Tibial nerve (tissue), 4 donors: Measurements from ENCODE around the gene SETD2. TPM values are rescaled to one million over a fixed set of nuclear protein-coding genes. Genes with fewer than 3 reads are reported as not detected.
"Not testable (repeated sequence)": the region's sequence is repeated elsewhere in the genome, so short reads cannot be mapped to it uniquely, and the experiment has no call there.

Experiments used
- DNase-seq, 2 donors: peaks; one replicate each; pipeline ENCODE4 v3.0.0-alpha.2; 2019; ENCODE audit warnings: low spot score in 2 of 2
- H3K27ac ChIP-seq, 4 donors: fragments of 200-600 bp; sonication (generic) in 3 of 4; one replicate each; pipeline ENCODE4 v1.5.1; 2017 to 2019; ENCODE audit warnings: mild to moderate bottlenecking in 1 of 4
- H3K27me3 ChIP-seq, 2 donors: fragments of 200-600 bp; sonication (generic) in 1 of 2; one replicate each; pipeline versions ENCODE4 v1.5.1 to v1.6.0; 2017 to 2019
- H3K36me3 ChIP-seq, 3 donors: fragments of 200-600 bp; sonication (generic); one replicate each; pipeline ENCODE4 v1.5.1; 2018 to 2019
- H3K4me1 ChIP-seq, 4 donors: fragments of 200-600 bp; sonication (generic) in 3 of 4; one replicate each; pipeline ENCODE4 v1.5.1; 2017 to 2019
- H3K4me3 ChIP-seq, 4 donors: fragments of 200-600 bp; sonication (generic) in 3 of 4; one replicate each; pipeline ENCODE4 v1.5.1; 2017 to 2019; ENCODE audit warnings: mild to moderate bottlenecking in 1 of 4, moderate library complexity in 1 of 4
- H3K9me3 ChIP-seq, 4 donors: fragments of 200-600 bp; sonication (generic) in 3 of 4; one replicate each; pipeline ENCODE4 v1.5.1; 2017 to 2019
- EP300 ChIP-seq, 2 donors: sonication (generic); formaldehyde crosslinking; IDR thresholded peaks; one replicate each; pipeline ENCODE4 v1.6.1; 2017; ENCODE audit warnings: antibody characterized with exemption in 2 of 2, mild to moderate bottlenecking in 1 of 2
- POLR2A ChIP-seq, 2 donors: fragments of 450-650 bp; IDR thresholded peaks; one replicate each; pipeline ENCODE4 v1.6.1; 2017; ENCODE audit warnings: antibody characterized with exemption in 2 of 2, mild to moderate bottlenecking in 2 of 2, moderate library complexity in 2 of 2
- WGBS, 2 donors: methylation state at CpG; one replicate each; pipeline ENCODE4 v1.1.5; 2018; 5-methylcytosine and 5-hydroxymethylcytosine counted together
- total RNA-seq, 4 donors: library from RNA; depleted of rRNA; stranded (reverse); fragments of >200 nt; gene quantifications; one replicate each; pipeline ENCODE4 v1.1.0, GENCODE V29; 2016
- TF ChIP-seq, protein P1 (sequence below), 5 experiments: fragments of 200-600 bp in 3 of 5; fragments of 450-650 bp in 2 of 5; sonication (generic) in 3 of 5; IDR thresholded peaks; one replicate each; pipeline ENCODE4 v1.5.1; 2016 to 2019; ENCODE audit warnings: antibody characterized with exemption in 5 of 5, mild to moderate bottlenecking in 3 of 5, moderate library complexity in 2 of 5

SETD2 gene
- total RNA-seq, 4 donors from 2014 or later = 55.5 to 69.6 (median 64.7) TPM

GRCh38 chr3:47034868-47035489 is 128.9 kb downstream of the SETD2 start:
- no peak for DNase-seq
- peaks cover 0 to 4% (median 0%) of the 10 kb centered on the region in 4 donors for H3K4me1 ChIP-seq
- peaks cover 7 to 67% (median 8%) of the 10 kb centered on the region in 3 donors for H3K36me3 ChIP-seq
- no peak overlapping the region for H3K4me3 ChIP-seq
- no peaks in the 10 kb centered on the region for H3K27me3 ChIP-seq
- no peak overlapping the region for H3K27ac ChIP-seq
- no peaks in the 10 kb centered on the region for H3K9me3 ChIP-seq
- TF ChIP-seq, protein P1, sequence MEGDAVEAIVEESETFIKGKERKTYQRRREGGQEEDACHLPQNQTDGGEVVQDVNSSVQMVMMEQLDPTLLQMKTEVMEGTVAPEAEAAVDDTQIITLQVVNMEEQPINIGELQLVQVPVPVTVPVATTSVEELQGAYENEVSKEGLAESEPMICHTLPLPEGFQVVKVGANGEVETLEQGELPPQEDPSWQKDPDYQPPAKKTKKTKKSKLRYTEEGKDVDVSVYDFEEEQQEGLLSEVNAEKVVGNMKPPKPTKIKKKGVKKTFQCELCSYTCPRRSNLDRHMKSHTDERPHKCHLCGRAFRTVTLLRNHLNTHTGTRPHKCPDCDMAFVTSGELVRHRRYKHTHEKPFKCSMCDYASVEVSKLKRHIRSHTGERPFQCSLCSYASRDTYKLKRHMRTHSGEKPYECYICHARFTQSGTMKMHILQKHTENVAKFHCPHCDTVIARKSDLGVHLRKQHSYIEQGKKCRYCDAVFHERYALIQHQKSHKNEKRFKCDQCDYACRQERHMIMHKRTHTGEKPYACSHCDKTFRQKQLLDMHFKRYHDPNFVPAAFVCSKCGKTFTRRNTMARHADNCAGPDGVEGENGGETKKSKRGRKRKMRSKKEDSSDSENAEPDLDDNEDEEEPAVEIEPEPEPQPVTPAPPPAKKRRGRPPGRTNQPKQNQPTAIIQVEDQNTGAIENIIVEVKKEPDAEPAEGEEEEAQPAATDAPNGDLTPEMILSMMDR (IDR thresholded peaks at IDR 0.05) = no peak
- no peak for TF ChIP-seq POLR2A (IDR thresholded peaks at IDR 0.05)
- no peak for TF ChIP-seq EP300 (IDR thresholded peaks at IDR 0.05)
- WGBS, 2 donors = 63 to 73% methylated on average over 2 of the region's 2 CpGs

DNA sequence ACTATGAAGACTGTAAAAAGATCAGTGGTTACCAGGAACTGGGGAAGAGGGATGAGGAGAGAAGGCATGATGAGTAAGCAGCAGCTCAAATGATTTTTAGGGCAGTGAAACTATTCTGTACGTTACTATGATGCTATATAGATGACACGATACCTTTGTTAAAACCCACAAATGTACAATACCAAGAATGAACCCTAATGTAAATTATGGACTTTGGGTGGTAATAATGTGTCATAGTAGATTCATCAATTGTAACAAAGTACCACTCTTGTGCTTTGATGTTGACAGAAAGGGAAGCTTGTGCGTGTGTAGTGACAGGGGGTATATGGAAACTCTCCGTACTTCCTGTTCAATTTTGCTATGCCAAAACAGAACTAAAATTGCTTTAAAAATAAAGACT is 132.9 kb downstream of the SETD2 start:
- not testable (repeated sequence) for H3K4me3 ChIP-seq, H3K9me3 ChIP-seq, H3K27ac ChIP-seq, H3K4me1 ChIP-seq, H3K27me3 ChIP-seq, DNase-seq
- WGBS, 2 donors = 76 to 78% methylated on average over 4 of the region's 4 CpGs
- peaks cover 0 to 57% (median 0%) of the 10 kb centered on the region in 3 donors for H3K36me3 ChIP-seq

DNA sequence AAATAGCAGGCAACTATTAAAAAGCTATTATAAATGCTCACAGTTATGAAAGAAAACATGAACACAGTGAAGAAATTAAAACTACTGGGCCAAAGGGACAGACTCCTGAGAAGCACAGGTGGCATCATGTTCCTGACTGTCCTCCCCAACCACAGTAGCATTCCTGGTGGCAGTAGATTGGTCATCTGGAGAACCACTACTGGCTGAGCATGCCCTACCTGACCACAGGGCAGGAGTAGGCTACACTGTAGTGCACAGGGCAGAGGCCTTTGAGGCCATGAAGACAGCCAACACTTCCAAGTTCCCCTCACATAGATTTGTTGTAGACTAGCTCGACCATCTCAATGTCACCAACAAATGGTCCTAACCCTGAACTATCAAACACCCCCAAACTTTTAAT is 135.2 kb downstream of the SETD2 start:
- H3K27me3 ChIP-seq = no peaks in the 10 kb centered on the region
- H3K36me3 ChIP-seq = peaks cover 0 to 37% (median 0%) of the 10 kb centered on the region in 3 donors
- H3K4me1 ChIP-seq = peaks cover 0 to 6% (median 0%) of the 10 kb centered on the region in 4 donors
- whole genome bisulfite sequencing, 2 donors = 93 to 100% methylated on average over 1 of the region's 1 CpG
- H3K9me3 ChIP-seq = no peaks in the 10 kb centered on the region
- no peak for DNase-seq
- no peak for TF ChIP-seq EP300 (IDR thresholded peaks at IDR 0.05)
- no peak for TF ChIP-seq POLR2A (IDR thresholded peaks at IDR 0.05)
- TF ChIP-seq, protein P1 (IDR thresholded peaks at IDR 0.05) = no peak
- H3K4me3 ChIP-seq = no peak overlapping the region
- H3K27ac ChIP-seq = no peak overlapping the region

DNA sequence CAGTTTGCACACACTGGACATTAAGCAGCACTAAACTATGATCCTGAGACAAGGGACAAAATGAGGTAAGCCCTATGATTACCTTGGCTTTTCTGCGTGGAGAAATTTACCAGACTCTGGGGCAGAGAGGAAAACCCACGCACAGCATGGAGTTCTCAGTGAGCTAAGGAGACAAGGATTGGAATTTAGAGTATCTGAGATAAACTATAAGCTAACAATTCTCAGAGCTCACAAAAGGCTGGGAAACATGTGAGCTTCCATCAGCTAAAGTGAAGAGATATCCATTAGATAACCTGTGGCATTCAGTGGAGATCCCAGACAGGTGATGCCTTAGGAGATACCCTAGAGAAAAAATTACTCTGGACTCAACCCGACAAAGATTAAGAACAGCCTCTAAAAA is 135.8 kb downstream of the SETD2 start:
- H3K27me3 ChIP-seq = no peaks in the 10 kb centered on the region
- WGBS, 2 donors = 90 to 91% methylated on average over 3 of the region's 3 CpGs

DNA sequence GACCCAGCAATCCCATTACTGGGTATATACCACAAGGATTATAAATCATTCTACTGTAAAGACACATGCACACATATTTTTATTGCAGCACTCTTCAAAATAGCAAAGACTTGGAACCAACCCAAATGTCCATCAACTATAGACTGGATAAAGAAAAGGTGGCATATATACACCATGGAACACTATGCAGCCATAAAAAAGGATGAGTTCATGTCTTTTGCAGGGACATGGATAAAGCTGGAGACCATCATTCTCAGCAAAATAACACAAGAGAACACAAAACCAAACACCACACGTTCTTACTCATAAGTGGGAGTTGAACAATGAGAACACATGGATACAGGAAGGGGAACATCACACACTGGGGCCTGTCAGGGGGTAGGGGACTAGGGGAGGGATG is 137.5 kb downstream of the SETD2 start:
- peaks cover 0 to 16% (median 0%) of the 10 kb centered on the region in 4 donors for H3K4me1 ChIP-seq
- peaks cover 0 to 30% (median 0%) of the 10 kb centered on the region in 3 donors for H3K36me3 ChIP-seq
- H3K4me3 ChIP-seq, DNase-seq, H3K27ac ChIP-seq, H3K9me3 ChIP-seq, H3K27me3 ChIP-seq: not testable (repeated sequence)
- 96 to 100% methylated on average over 1 of the region's 1 CpG for WGBS, 2 donors

More for the DNA sequence above, 135.8 kb downstream of the SETD2 start:
- no peak for DNase-seq
- Histone ChIP-seq H3K27ac (no peak overlapping the region), H3K36me3 (peaks cover 0 to 36% (median 0%) of the 10 kb centered on the region in 3 donors), H3K4me3 (no peak overlapping the region), H3K4me1 (peaks cover 0 to 7% (median 0%) of the 10 kb centered on the region in 4 donors), H3K9me3 (no peaks in the 10 kb centered on the region)
- TF ChIP-seq, protein P1 (IDR thresholded peaks at IDR 0.05) = no peak
- TF ChIP-seq EP300 (IDR thresholded peaks at IDR 0.05) = no peak
- no peak for TF ChIP-seq POLR2A (IDR thresholded peaks at IDR 0.05)

GRCh38 chr3:47024932-47025331 is 139.0 kb downstream of the SETD2 start:
- H3K4me3 ChIP-seq = no peak overlapping the region
- H3K27ac ChIP-seq = no peak overlapping the region
- peaks cover 0 to 34% (median 0%) of the 10 kb centered on the region in 3 donors for H3K36me3 ChIP-seq
- peaks cover 0 to 16% (median 0%) of the 10 kb centered on the region in 4 donors for H3K4me1 ChIP-seq
- H3K9me3 ChIP-seq = no peaks in the 10 kb centered on the region
- no peaks in the 10 kb centered on the region for H3K27me3 ChIP-seq
- TF ChIP-seq POLR2A (IDR thresholded peaks at IDR 0.05) (no peak), EP300 (IDR thresholded peaks at IDR 0.05) (no peak)
- TF ChIP-seq, protein P1 (IDR thresholded peaks at IDR 0.05) = no peak
- no peak for DNase-seq
